Stimulated activated CD4-positive, alpha-beta T cell treated with anti-CD3 and anti-CD28 coated beads, Interleukin-12 subunit alpha, Interleukin-12 subunit beta, amount 100 ng/mL, for 24 hours (primary cell): ENCODE results near the gene CALML6.

ENCODE experiments used
- DNase-seq, 2 experiments: peaks; one replicate each; pipeline ENCODE4 v3.0.0-alpha.2; 2020; ENCODE audit warnings: low read depth in 2 of 2

CALML6 gene

GRCh38 chr1:1942753-1943656 lies 27.9 kb downstream of the CALML6 start:
- DNase-seq = no peak

- DNase-seq = peak; percentile 26 to 51
Measured at GRCh38 chr1:1943834-1944570, 28.9 kb downstream of the CALML6 start.

GRCh38 chr1:1945782-1946393 lies 30.8 kb downstream of the CALML6 start:
- DNase-seq = no peak

GRCh38 chr1:1946540-1946939 lies 31.5 kb downstream of the CALML6 start:
- no peak for DNase-seq

- no peak for DNase-seq
Measured at GRCh38 chr1:1947493-1947892, 32.4 kb downstream of the CALML6 start.

- no peak for DNase-seq
Measured at GRCh38 chr1:1948783-1949182, 33.7 kb downstream of the CALML6 start.

- DNase-seq = no peak
Measured at GRCh38 chr1:1950940-1951339, 35.9 kb downstream of the CALML6 start.

GRCh38 chr1:1954015-1954414 lies 39.0 kb downstream of the CALML6 start:
- DNase-seq = no peak

- DNase-seq = peak in 1 of 2 experiments; percentile 33
Measured at GRCh38 chr1:1954831-1955441, 39.9 kb downstream of the CALML6 start.

- DNase-seq = no peak
Measured at GRCh38 chr1:1955621-1956094, 40.6 kb downstream of the CALML6 start.

- no peak for DNase-seq
Measured at GRCh38 chr1:1956101-1956500, 41.0 kb downstream of the CALML6 start.

GRCh38 chr1:1956586-1957532 lies 41.8 kb downstream of the CALML6 start:
- no peak for DNase-seq

GRCh38 chr1:1957533-1957961 lies 42.5 kb downstream of the CALML6 start:
- DNase-seq = no peak

- DNase-seq = no peak
Measured at GRCh38 chr1:1958071-1958541, 43.0 kb downstream of the CALML6 start.

GRCh38 chr1:1959459-1959839 lies 44.4 kb downstream of the CALML6 start:
- no peak for DNase-seq

GRCh38 chr1:1959840-1960479 lies 44.9 kb downstream of the CALML6 start:
- peak; percentile 47 to 79 for DNase-seq

- no peak for DNase-seq
Measured at GRCh38 chr1:1960480-1961196, 45.6 kb downstream of the CALML6 start.

GRCh38 chr1:1962752-1963151 lies 47.7 kb downstream of the CALML6 start:
- DNase-seq = no peak

GRCh38 chr1:1963570-1963969 lies 48.5 kb downstream of the CALML6 start:
- no peak for DNase-seq
